Endothelial cell (in vitro differentiated cells): ENCODE data around the gene TNIP1. TPM values are rescaled to one million over a fixed set of nuclear protein-coding genes. Genes with fewer than 3 reads are reported as not detected.

ENCODE experiments used
- DNase-seq: peaks from one replicate; pipeline ENCODE4 v3.0.0; 2021; ENCODE audit warnings: low spot score
- H3K27ac Mint-ChIP-seq: one replicate; pipeline ENCODE4 v1.8.0; 2021; ENCODE audit warnings: mixed read lengths, inconsistent platforms; ENCODE audit not compliant: unreplicated experiment
- H3K27me3 Mint-ChIP-seq: one replicate; pipeline ENCODE4 v1.8.0; 2021; ENCODE audit warnings: mild to moderate bottlenecking, moderate library complexity, mixed read lengths, inconsistent platforms; ENCODE audit not compliant: unreplicated experiment
- H3K36me3 Mint-ChIP-seq: one replicate; pipeline ENCODE4 v1.8.0; 2021; ENCODE audit warnings: mild to moderate bottlenecking, low read depth, mixed read lengths, inconsistent platforms; ENCODE audit not compliant: unreplicated experiment
- H3K4me1 Mint-ChIP-seq: one replicate; pipeline ENCODE4 v1.8.0; 2021; ENCODE audit warnings: mild to moderate bottlenecking, mixed read lengths, inconsistent platforms; ENCODE audit not compliant: unreplicated experiment
- H3K4me3 Mint-ChIP-seq: one replicate; pipeline ENCODE4 v1.8.0; 2021; ENCODE audit warnings: mild to moderate bottlenecking, mixed read lengths, inconsistent platforms; ENCODE audit not compliant: unreplicated experiment
- H3K9me3 Mint-ChIP-seq: one replicate; pipeline ENCODE4 v1.8.0; 2021; ENCODE audit warnings: mixed read lengths, inconsistent platforms; ENCODE audit not compliant: unreplicated experiment
- total RNA-seq: library from RNA; stranded (reverse); fragmentation: NEBNext Ultra II Directional; extraction: Animal tissue kit (Norgen Biotek cat#: 25700); gene quantifications from one replicate; pipeline ENCODE4 v1.2.1, GENCODE V29; 2021; ENCODE audit not compliant: unreplicated experiment
- TF ChIP-seq, protein P1 (sequence below): fragments of 200-600 bp; sonication (generic); IDR thresholded peaks from one replicate; pipeline ENCODE4 v1.5.0; 2021; ENCODE audit warnings: antibody characterized with exemption; ENCODE audit not compliant: unreplicated experiment

TNIP1 gene
- total RNA-seq, 1 donor from 2014 or later, result 76.0 TPM

GRCh38 chr5:151018846-151019245 is 62.0 kb downstream of the TNIP1 start:
- H3K4me1 Mint-ChIP-seq, result peaks cover 4% of the 10 kb centered on the region
- peaks cover 7% of the 10 kb centered on the region for H3K27me3 Mint-ChIP-seq
- H3K4me3 Mint-ChIP-seq, result no peak overlapping the region
- H3K9me3 Mint-ChIP-seq, result no peaks in the 10 kb centered on the region
- no peaks in the 10 kb centered on the region for H3K36me3 Mint-ChIP-seq
- TF ChIP-seq, protein P1, sequence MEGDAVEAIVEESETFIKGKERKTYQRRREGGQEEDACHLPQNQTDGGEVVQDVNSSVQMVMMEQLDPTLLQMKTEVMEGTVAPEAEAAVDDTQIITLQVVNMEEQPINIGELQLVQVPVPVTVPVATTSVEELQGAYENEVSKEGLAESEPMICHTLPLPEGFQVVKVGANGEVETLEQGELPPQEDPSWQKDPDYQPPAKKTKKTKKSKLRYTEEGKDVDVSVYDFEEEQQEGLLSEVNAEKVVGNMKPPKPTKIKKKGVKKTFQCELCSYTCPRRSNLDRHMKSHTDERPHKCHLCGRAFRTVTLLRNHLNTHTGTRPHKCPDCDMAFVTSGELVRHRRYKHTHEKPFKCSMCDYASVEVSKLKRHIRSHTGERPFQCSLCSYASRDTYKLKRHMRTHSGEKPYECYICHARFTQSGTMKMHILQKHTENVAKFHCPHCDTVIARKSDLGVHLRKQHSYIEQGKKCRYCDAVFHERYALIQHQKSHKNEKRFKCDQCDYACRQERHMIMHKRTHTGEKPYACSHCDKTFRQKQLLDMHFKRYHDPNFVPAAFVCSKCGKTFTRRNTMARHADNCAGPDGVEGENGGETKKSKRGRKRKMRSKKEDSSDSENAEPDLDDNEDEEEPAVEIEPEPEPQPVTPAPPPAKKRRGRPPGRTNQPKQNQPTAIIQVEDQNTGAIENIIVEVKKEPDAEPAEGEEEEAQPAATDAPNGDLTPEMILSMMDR, result no peak
- no peak for DNase-seq
- H3K27ac Mint-ChIP-seq, result no peak overlapping the region

DNA sequence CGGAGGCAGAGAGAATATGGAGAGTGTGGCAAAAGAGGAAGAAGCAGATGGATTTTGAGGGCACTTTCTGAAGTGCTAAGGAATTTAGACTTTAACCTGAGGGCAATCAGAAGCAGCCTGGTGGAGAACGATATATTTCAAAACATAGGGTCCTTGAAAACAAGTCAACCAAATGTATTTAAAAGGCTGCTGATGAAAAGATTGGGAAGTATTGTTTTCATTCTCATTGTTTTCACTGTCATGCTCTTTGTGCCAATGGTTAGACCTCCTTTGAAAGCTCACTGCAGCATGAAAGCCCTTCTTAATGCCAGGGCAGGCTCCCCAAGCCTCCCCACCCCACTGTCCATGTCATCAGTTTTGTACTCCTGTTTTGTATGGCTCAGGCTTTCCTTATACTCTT is 62.9 kb downstream of the TNIP1 start:
- TF ChIP-seq, protein P1, result no peak
- H3K9me3 Mint-ChIP-seq, result no peaks in the 10 kb centered on the region
- H3K27me3 Mint-ChIP-seq, result peaks cover 7% of the 10 kb centered on the region
- peaks cover 4% of the 10 kb centered on the region for H3K4me1 Mint-ChIP-seq
- no peak for DNase-seq
- H3K36me3 Mint-ChIP-seq, result no peaks in the 10 kb centered on the region
- no peak overlapping the region for H3K4me3 Mint-ChIP-seq
- no peak overlapping the region for H3K27ac Mint-ChIP-seq

DNA sequence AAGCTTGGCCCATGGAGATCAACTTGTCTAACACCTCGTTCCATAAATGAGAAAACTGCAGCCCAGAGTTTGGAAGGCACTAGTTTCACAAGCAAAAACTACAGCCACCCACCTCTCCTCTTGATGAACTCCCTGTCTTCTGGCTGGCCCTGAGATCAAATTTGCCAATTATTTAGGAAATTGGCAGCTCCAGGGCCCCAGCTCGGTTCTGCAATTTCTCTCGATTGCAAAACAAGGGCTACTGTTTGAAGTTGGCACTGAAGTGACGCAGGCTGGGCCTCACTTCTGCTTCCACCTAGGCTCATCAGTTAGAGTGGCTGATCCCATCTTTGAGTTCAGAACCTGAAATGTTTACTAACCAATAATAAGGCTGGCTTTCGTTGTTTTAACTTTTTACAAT is 64.1 kb downstream of the TNIP1 start:
- TF ChIP-seq, protein P1, result no peak
- H3K27me3 Mint-ChIP-seq, result peaks cover 3% of the 10 kb centered on the region
- H3K9me3 Mint-ChIP-seq, result no peaks in the 10 kb centered on the region
- peaks cover 4% of the 10 kb centered on the region for H3K4me1 Mint-ChIP-seq
- no peak overlapping the region for H3K4me3 Mint-ChIP-seq
- H3K36me3 Mint-ChIP-seq, result no peaks in the 10 kb centered on the region
- no peak for DNase-seq
- H3K27ac Mint-ChIP-seq, result no peak overlapping the region

- Mint-ChIP-seq H3K4me3 (no peak overlapping the region), H3K27me3 (peaks cover 3% of the 10 kb centered on the region), H3K36me3 (no peaks in the 10 kb centered on the region), H3K9me3 (no peaks in the 10 kb centered on the region), H3K4me1 (peaks cover 3% of the 10 kb centered on the region), H3K27ac (no peak overlapping the region)
- DNase-seq, result no peak
- TF ChIP-seq, protein P1, result no peak
Measured at GRCh38 chr5:151015974-151016587, 64.8 kb downstream of the TNIP1 start.

DNA sequence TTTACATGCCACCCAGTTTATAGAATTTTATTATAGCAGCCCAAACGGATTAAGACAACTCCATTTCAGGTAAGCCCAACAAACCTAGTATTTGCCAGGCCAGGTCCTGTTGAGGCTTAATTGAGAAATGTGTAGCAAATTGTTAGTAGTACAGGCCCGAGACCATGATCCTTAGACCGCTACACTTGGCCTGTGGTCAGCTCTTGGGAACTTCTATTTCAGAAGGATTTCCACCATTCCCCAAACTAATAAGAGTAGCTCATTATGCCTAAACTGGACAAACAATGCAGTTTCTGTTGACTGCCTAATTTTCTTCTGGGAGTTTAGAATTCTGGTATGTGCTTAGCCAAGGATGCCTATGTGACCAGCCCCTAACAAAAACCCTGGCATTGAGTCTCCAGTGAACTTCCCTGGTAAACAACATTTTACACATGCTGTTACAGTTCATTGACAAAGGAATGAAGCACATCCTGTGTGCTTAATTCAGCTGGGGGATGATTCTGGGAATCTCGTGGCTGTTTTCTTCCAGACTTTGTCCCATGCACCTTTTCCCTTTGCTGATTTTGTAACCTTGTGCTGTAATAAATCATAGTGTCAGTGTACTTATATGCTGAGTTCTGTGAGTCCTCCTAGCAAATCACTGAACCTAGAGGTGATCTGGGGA is 66.0 kb downstream of the TNIP1 start:
- no peaks in the 10 kb centered on the region for H3K4me1 Mint-ChIP-seq
- DNase-seq, result no peak
- H3K4me3 Mint-ChIP-seq, result no peak overlapping the region
- H3K27ac Mint-ChIP-seq, result no peak overlapping the region
- peaks cover 3% of the 10 kb centered on the region for H3K27me3 Mint-ChIP-seq
- TF ChIP-seq, protein P1, result no peak
- H3K36me3 Mint-ChIP-seq, result no peaks in the 10 kb centered on the region
- H3K9me3 Mint-ChIP-seq, result no peaks in the 10 kb centered on the region
